Hepatocyte (in vitro differentiated cells): ENCODE measurements around the gene TAS2R20.

Experiments used
- EZH2 ChIP-seq: fragments of 200-600 bp; sonication (generic); IDR thresholded peaks from 2 replicates; pipeline ENCODE4 v1.6.1; 2016; ENCODE audit warnings: antibody characterized with exemption, mild to moderate bottlenecking, borderline replicate concordance
- TF ChIP-seq, protein P1 (sequence below): fragments of 200-600 bp; sonication (generic); IDR thresholded peaks from 2 replicates; pipeline ENCODE4 v1.5.1; 2016; ENCODE audit warnings: antibody characterized with exemption, mild to moderate bottlenecking; ENCODE audit not compliant: poor library complexity

DNA sequence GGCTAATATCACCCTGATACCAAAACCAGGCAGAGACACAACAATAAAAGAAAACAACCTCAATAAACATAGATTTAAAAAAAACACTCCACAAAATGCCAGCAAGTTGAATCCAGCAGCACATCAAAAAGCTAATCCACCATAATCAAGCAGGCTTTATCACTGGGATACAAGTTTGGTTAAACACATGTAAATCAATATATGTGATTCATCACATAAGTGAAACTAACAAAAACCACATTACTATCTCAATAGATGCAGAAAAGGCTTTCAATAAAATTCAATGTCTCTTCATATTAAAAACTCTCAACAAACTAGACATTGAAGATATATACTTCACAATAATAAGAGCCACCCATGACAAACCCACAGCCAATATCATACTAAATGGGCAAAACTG lies 42.0 kb downstream of the TAS2R20 start:
- TF ChIP-seq, protein P1, sequence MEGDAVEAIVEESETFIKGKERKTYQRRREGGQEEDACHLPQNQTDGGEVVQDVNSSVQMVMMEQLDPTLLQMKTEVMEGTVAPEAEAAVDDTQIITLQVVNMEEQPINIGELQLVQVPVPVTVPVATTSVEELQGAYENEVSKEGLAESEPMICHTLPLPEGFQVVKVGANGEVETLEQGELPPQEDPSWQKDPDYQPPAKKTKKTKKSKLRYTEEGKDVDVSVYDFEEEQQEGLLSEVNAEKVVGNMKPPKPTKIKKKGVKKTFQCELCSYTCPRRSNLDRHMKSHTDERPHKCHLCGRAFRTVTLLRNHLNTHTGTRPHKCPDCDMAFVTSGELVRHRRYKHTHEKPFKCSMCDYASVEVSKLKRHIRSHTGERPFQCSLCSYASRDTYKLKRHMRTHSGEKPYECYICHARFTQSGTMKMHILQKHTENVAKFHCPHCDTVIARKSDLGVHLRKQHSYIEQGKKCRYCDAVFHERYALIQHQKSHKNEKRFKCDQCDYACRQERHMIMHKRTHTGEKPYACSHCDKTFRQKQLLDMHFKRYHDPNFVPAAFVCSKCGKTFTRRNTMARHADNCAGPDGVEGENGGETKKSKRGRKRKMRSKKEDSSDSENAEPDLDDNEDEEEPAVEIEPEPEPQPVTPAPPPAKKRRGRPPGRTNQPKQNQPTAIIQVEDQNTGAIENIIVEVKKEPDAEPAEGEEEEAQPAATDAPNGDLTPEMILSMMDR, result no peak
- no peak for TF ChIP-seq EZH2
